Neural progenitor cell (in vitro differentiated cells): Measurements from ENCODE around the gene TNRC18.
"Not testable (repeated sequence)": the region's sequence is repeated elsewhere in the genome, so short reads cannot be mapped to it uniquely, and the experiment has no call there.

Experiments
- CTCF ChIP-seq: fragments of 200-600 bp; sonication (generic); IDR thresholded peaks from 2 replicates; pipeline ENCODE4 v1.5.1; 2017; ENCODE audit warnings: antibody characterized with exemption, mild to moderate bottlenecking
- EZH2 ChIP-seq: fragments of 200-600 bp; sonication (generic); IDR thresholded peaks from 2 replicates; pipeline ENCODE4 v1.6.1; 2017; ENCODE audit warnings: antibody characterized with exemption, mild to moderate bottlenecking, moderate library complexity
- EZH2phosphoT487 ChIP-seq: fragments of 200-600 bp; sonication (generic); IDR thresholded peaks from 2 replicates; pipeline ENCODE4 v1.6.1; 2017; ENCODE audit warnings: antibody characterized with exemption

GRCh38 chr7:5260530-5261068 is 163.0 kb downstream of the TNRC18 start:
- TF ChIP-seq CTCF, EZH2, EZH2phosphoT487: not testable (repeated sequence)
